B cell (primary cell): ENCODE results near the gene CALM3. TPM values are rescaled to one million over a fixed set of nuclear protein-coding genes. Genes with fewer than 3 reads are reported as not detected.

ENCODE experiments used
- ATAC-seq: fragments of 200-7000 bp; cut with Tn5 transposase; one replicate; pipeline ENCODE4 v1.10.0; 2021; ENCODE audit warnings: low read depth, mild to moderate bottlenecking, moderate number of reproducible peaks, moderate library complexity
- CTCF ChIA-PET: fragments of 350-600 bp; sonication (Branson Sonifier 250); formaldehyde crosslinking; loops from one replicate; lab custom pipeline; 2021; ENCODE audit warnings: antibody characterized with exemption, inconsistent platforms; lab: Charles Lee
- POLR2A ChIA-PET: fragments of 350-600 bp; sonication (Branson Sonifier 250); formaldehyde crosslinking; loops from one replicate; lab custom pipeline; 2021; ENCODE audit warnings: antibody characterized with exemption; lab: Charles Lee
- DNase-seq: peaks from one replicate; pipeline ENCODE4 v3.0.0; 2013
- H2AFZ ChIP-seq: 2 replicates; pipeline ENCODE4 v1.6.1; 2012; ENCODE audit warnings: mild to moderate bottlenecking, low read depth, low read length; ENCODE audit not compliant: insufficient read depth, poor library complexity, severe bottlenecking
- H3K27ac ChIP-seq, 2 donors: 1 replicate in 1 of 2; 2 replicates in 1 of 2; pipeline ENCODE4 v1.5.1; 2012 to 2013; ENCODE audit warnings: low read length in 2 of 2, mild to moderate bottlenecking in 2 of 2, moderate library complexity in 1 of 2
- H3K27me3 ChIP-seq, 4 experiments: fragments of 200-600 bp in 1 of 4; sonication (generic) in 1 of 4; replicated peaks in 1 of 4; 1 replicate in 2 of 4; 2 replicates in 2 of 4; pipeline versions ENCODE4 v1.6.1 to v1.7.0; 2013 to 2016; ENCODE audit warnings: low read length in 3 of 4, mild to moderate bottlenecking in 2 of 4, mixed read lengths in 1 of 4, moderate library complexity in 1 of 4; ENCODE audit not compliant: insufficient read depth in 4 of 4, control insufficient read depth in 3 of 4; ENCODE audit errors: control extremely low read depth in 1 of 4
- H3K36me3 ChIP-seq, 2 experiments: replicated peaks in 1 of 2; 1 replicate in 1 of 2; 2 replicates in 1 of 2; pipeline versions ENCODE4 v1.6.1 to v1.7.1; 2013; ENCODE audit warnings: low read length in 1 of 2; ENCODE audit not compliant: insufficient read depth in 2 of 2, control insufficient read depth in 1 of 2; ENCODE audit errors: control extremely low read depth in 1 of 2, extremely low read depth in 1 of 2
- H3K4me1 ChIP-seq, 2 donors: fragments of 200-600 bp in 1 of 2; sonication (generic) in 1 of 2; 1 replicate in 1 of 2; 2 replicates in 1 of 2; pipeline versions ENCODE4 v1.5.1 to v1.6.1; 2013 to 2017; ENCODE audit warnings: low read length in 2 of 2; ENCODE audit not compliant: control insufficient read depth in 2 of 2, insufficient read depth in 2 of 2
- H3K4me2 ChIP-seq: replicated peaks from 2 replicates; pipeline ENCODE3; 2012; ENCODE audit warnings: mild to moderate bottlenecking, low read depth, low read length; ENCODE audit not compliant: poor library complexity, severe bottlenecking
- H3K4me3 ChIP-seq, 5 experiments: fragments of 200-600 bp in 1 of 5; sonication (generic) in 1 of 5; 1 replicate in 3 of 5; 2 replicates in 2 of 5; pipeline versions ENCODE4 v1.5.1 to v1.7.0; 2011 to 2016; ENCODE audit warnings: low read length in 4 of 5, mild to moderate bottlenecking in 4 of 5, low read depth in 2 of 5, control low read depth in 1 of 5, moderate library complexity in 1 of 5; ENCODE audit not compliant: insufficient read depth in 1 of 5; ENCODE audit errors: control extremely low read depth in 1 of 5, extremely low read depth in 1 of 5
- H3K79me2 ChIP-seq: fragments of 200-600 bp; sonication (generic); one replicate; pipeline ENCODE4 v1.6.0; 2016; ENCODE audit warnings: low read length; ENCODE audit not compliant: control insufficient read depth, insufficient read depth
- H3K9ac ChIP-seq: fragments of 200-600 bp; sonication (generic); 2 replicates; pipeline ENCODE4 v1.6.1; 2017; ENCODE audit warnings: mild to moderate bottlenecking, low read length, moderate library complexity
- H3K9me3 ChIP-seq, 3 donors: one replicate each; pipeline versions ENCODE4 v1.6.1 to v1.7.1; 2013; ENCODE audit warnings: low read length in 2 of 3; ENCODE audit not compliant: control insufficient read depth in 2 of 3, insufficient read depth in 1 of 3; ENCODE audit errors: control extremely low read depth in 1 of 3
- H4K20me1 ChIP-seq: 2 replicates; pipeline ENCODE4 v1.6.0; 2012; ENCODE audit warnings: mild to moderate bottlenecking, low read length; ENCODE audit not compliant: insufficient read depth, control insufficient read depth, poor library complexity, severe bottlenecking
- H3K27ac Mint-ChIP-seq: one replicate; pipeline ENCODE4 v1.8.0; 2021; ENCODE audit warnings: mixed read lengths
- H3K27me3 Mint-ChIP-seq: one replicate; pipeline ENCODE4 v1.8.0; 2021; ENCODE audit warnings: mixed read lengths
- H3K4me1 Mint-ChIP-seq: one replicate; pipeline ENCODE4 v1.8.0; 2021; ENCODE audit warnings: mixed read lengths
- H3K4me3 Mint-ChIP-seq: one replicate; pipeline ENCODE4 v1.8.0; 2021; ENCODE audit warnings: mixed read lengths
- H3K9me3 Mint-ChIP-seq: one replicate; pipeline ENCODE4 v1.8.0; 2022; ENCODE audit warnings: mixed read lengths; ENCODE audit not compliant: insufficient read depth
- CTCF ChIP-seq: fragments of 200-600 bp; IDR thresholded peaks from one replicate; pipeline ENCODE4 v1.8.0; 2022; ENCODE audit warnings: antibody characterized with exemption, mild to moderate bottlenecking
- EZH2 ChIP-seq: IDR thresholded peaks from 2 replicates; pipeline ENCODE4 v1.6.1; 2012; ENCODE audit warnings: borderline replicate concordance, low read depth, mild to moderate bottlenecking, moderate library complexity, low read length; ENCODE audit not compliant: insufficient read depth, poor library complexity, severe bottlenecking
- WGBS: methylation state at CpG from one replicate; pipeline ENCODE4 v1.1.5; 2013; ENCODE audit warnings: missing lambda C conversion rate; ENCODE audit not compliant: insufficient coverage; 5-methylcytosine and 5-hydroxymethylcytosine counted together
- intact Hi-C: fragments of 100-400 bp; cut with micrococcal nuclease; formaldehyde crosslinking; loops from one replicate; pipeline ENCODE4 v1.10.0; 2022
- polyA plus RNA-seq: library from polyadenylated mRNA; depleted of rRNA; stranded (reverse); fragments of >200 nt; gene quantifications from 2 replicates; pipeline ENCODE4 v1.2.3, GENCODE V29; 2012
- total RNA-seq, 2 donors: library from RNA; stranded (reverse); fragments of 120-200 nt in 1 of 2; gene quantifications; 1 replicate in 1 of 2; 2 replicates in 1 of 2; pipeline versions ENCODE4 v1.2.3 to v1.2.4, GENCODE V29; 2013 to 2022

Gene CALM3
- total and polyA plus RNA-seq, 2 donors (not counting 1 experiment from before 2014, with no cell fraction given) = 99.0 to 99.3 TPM

- H3K4me3 ChIP-seq = no peak overlapping the region
Measured at GRCh38 chr19:46603195-46603637, 2.1 kb downstream of the CALM3 start.

More at GRCh38 chr19:46603195-46603637, 2.1 kb downstream of the CALM3 start:
- Histone ChIP-seq H3K9me3 (peaks cover 1 to 11% (median 10%) of the 10 kb centered on the region in 3 donors), H3K4me1 (peaks cover 19 to 30% of the 10 kb centered on the region in 2 donors), H3K27ac (no peak overlapping the region), H3K27me3 (no peaks in the 10 kb centered on the region), H3K9ac (no peak overlapping the region), H2AFZ (no peak overlapping the region), H3K79me2 (peaks cover 34% of the 10 kb centered on the region), H4K20me1 (peaks cover 67% of the 10 kb centered on the region), H3K4me2 (peak overlapping the region; percentile 100), H3K36me3 (peaks cover 0 to 35% of the 10 kb centered on the region in 2 experiments)
- H3K9me3 Mint-ChIP-seq = peaks cover 8% of the 10 kb centered on the region
- H3K27ac Mint-ChIP-seq = peak overlapping the region; percentile 53
- H3K4me3 Mint-ChIP-seq = peak overlapping the region; percentile 61
- TF ChIP-seq CTCF = no peak
- TF ChIP-seq EZH2 = no peak
- ATAC-seq (no peak), DNase-seq (no peak)
- ChIA-PET CTCF (interaction anchor here (5.2 to 6.6 kb wide), 2 partner anchors 12 to 59 kb away, joined by 55 to 92 read pairs; partner anchors contain the start of gene DACT3), POLR2A (no interaction called here)
- intact Hi-C loops = loop anchor here (5.0 kb wide), 3 partner anchors 444 to 1759 kb away; partner anchors contain the start of genes SYNGR4, TMEM143 and TMEM160
- peaks cover 31% of the 10 kb centered on the region for H3K4me1 Mint-ChIP-seq
- WGBS = no CpG with 5 or more reads among the region's 2 CpGs
- H3K27me3 Mint-ChIP-seq = no peaks in the 10 kb centered on the region
